AG04449 (cell line): ENCODE results near the gene DPYSL5.

ENCODE experiments used
- CTCF ChIA-PET: fragments of 350-600 bp; formaldehyde crosslinking; extraction: SDS; loops from one replicate; lab custom pipeline; 2021; ENCODE audit warnings: antibody characterized with exemption; lab: Yijun Ruan, JAX
- POLR2A ChIA-PET: fragments of 400-600, 350-600 bp; formaldehyde crosslinking; extraction: SDS; loops from one replicate; lab custom pipeline; 2020; ENCODE audit warnings: antibody characterized with exemption, inconsistent platforms; lab: Yijun Ruan, JAX
- DNase-seq: peaks from one replicate; pipeline ENCODE4 v3.0.0-alpha.2; 2010; ENCODE audit warnings: low read depth, low spot score
- H3K4me3 ChIP-seq: 2 replicates; pipeline ENCODE4 v1.5.1; 2011; ENCODE audit warnings: low read depth, mild to moderate bottlenecking, control low read depth, low read length
- TF ChIP-seq, protein P1 (sequence below): IDR thresholded peaks from one replicate; pipeline ENCODE4 v1.5.1; 2011; ENCODE audit warnings: mild to moderate bottlenecking, moderate library complexity, low read length, control low read depth, inconsistent platforms; ENCODE audit not compliant: insufficient read depth; ENCODE audit errors: missing control alignments

DPYSL5 gene

DNA sequence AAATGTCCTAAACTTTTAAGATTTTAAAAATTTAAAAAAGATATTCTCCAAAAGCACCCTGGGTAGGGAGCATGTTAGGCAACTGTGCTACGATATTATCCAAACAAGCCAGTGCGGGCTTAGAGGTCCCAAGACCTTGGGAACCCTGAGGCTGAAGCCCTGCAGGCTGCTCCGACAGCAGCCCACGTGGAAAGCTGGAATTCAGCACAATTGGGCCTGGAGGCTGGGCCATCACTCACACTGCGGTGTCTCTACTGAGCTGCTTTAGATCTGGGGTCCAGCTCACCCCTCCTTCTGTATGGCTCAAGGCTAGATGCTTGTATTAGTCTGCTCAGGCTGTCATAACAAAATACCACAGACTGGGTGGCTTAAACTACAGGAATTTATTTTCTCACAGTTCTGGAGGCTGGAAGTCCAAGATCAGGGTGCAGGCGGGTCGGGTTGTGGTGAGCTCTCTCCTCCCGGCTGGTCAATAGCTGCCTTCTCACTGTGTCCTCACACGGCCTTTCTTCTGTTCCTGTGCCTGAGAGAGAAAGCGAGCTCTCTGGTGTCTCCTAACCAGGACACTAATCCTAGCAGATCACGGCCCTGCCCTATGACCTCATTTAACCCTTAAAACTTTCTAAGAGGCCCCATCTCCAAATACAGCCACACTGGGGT lies 42.5 kb downstream of the DPYSL5 start:
- CTCF ChIA-PET, result interaction anchor here (1.2 to 2.2 kb wide), 2 partner anchors 40 to 44 kb away, joined by 5 to 7 read pairs; no protein-coding TSS in a partner anchor

DNA sequence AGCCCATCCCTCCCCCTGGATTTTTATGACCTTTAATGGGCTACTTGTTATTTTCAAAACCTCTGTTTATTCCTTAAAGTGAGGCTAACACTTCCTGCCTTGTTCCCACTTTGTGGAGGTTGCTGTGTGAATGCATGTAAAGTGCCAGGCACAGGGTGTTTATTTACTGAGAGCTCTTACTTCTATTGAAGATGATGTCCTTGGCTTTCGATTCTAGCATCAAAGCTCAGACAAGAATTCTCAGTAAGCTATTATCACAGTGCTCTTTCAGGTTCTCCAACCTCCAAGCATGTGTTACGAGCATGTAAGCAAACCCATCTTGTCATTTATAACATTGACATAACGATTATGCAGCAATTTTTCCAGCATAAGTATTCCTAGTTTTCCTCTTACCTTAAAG lies 44.2 kb downstream of the DPYSL5 start:
- no peak overlapping the region for H3K4me3 ChIP-seq
- CTCF ChIA-PET, result interaction anchor here (1.0 kb wide), 1 partner anchor 46 kb away, joined by 4 read pairs; no protein-coding TSS in a partner anchor
- POLR2A ChIA-PET, result no interaction called here
- TF ChIP-seq, protein P1, sequence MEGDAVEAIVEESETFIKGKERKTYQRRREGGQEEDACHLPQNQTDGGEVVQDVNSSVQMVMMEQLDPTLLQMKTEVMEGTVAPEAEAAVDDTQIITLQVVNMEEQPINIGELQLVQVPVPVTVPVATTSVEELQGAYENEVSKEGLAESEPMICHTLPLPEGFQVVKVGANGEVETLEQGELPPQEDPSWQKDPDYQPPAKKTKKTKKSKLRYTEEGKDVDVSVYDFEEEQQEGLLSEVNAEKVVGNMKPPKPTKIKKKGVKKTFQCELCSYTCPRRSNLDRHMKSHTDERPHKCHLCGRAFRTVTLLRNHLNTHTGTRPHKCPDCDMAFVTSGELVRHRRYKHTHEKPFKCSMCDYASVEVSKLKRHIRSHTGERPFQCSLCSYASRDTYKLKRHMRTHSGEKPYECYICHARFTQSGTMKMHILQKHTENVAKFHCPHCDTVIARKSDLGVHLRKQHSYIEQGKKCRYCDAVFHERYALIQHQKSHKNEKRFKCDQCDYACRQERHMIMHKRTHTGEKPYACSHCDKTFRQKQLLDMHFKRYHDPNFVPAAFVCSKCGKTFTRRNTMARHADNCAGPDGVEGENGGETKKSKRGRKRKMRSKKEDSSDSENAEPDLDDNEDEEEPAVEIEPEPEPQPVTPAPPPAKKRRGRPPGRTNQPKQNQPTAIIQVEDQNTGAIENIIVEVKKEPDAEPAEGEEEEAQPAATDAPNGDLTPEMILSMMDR, result no peak
- DNase-seq, result no peak

More for the DNA sequence above, 42.5 kb downstream of the DPYSL5 start:
- TF ChIP-seq, protein P1, result no peak
- POLR2A ChIA-PET, result no interaction called here
- no peak overlapping the region for H3K4me3 ChIP-seq
- no peak for DNase-seq

DNA sequence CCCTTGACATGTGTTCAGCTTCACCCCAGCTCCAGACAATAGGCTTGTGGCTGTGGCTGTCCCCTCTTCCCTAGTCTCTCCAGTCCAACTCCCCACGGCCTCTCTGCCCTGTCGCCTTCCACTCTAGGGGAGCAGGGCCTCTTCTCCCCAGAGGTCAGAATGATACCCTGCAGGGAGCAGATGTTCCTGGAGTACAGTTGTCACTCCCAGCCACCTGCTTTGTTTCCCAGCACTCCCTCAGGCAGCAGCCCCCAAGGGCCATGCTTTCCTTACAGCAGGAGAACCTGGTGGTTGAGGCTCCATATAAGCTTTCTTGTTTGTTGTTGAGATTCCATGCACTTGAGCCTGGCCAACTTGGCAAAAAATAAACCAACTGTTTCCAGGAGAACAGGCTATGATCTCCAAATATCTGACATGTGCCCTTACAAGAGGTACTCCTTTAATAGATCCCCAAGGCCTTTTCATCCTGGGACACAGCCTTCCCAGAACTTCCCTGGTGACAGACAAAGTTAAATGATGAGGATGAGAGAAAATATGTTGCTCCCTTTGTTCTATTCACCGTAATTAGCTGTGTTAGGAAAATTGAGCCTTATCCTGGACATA lies 45.1 kb downstream of the DPYSL5 start:
- ChIA-PET CTCF (interaction anchor here (1.0 kb wide), 1 partner anchor 47 kb away, joined by 4 read pairs; no protein-coding TSS in a partner anchor), POLR2A (no interaction called here)
- H3K4me3 ChIP-seq, result no peak overlapping the region
- no peak for DNase-seq
- TF ChIP-seq, protein P1, result no peak

DNA sequence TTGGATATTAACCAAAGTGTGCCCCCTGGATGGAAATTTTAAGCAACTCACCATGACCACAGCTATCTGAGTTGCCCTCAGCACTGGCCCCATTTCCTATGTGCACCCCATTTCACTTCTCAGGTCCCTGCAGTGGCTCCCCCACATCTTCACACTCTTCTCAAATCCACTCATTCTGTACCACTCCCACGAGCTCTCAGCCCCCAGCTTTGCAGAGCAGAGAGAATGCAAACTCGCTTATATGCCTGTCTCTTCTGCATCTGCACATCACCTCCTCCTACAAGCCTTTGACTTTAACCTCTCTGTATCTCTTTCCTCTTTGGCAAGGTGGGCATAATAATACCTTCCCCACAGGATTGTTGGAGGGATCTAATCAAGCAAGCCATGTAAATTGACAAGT lies 46.2 kb downstream of the DPYSL5 start:
- H3K4me3 ChIP-seq, result no peak overlapping the region
- ChIA-PET POLR2A (no interaction called here), CTCF (interaction anchor here (2.0 kb wide), 1 partner anchor 48 kb away, joined by 7 read pairs; no protein-coding TSS in a partner anchor)
- DNase-seq, result no peak
- TF ChIP-seq, protein P1, result no peak

DNA sequence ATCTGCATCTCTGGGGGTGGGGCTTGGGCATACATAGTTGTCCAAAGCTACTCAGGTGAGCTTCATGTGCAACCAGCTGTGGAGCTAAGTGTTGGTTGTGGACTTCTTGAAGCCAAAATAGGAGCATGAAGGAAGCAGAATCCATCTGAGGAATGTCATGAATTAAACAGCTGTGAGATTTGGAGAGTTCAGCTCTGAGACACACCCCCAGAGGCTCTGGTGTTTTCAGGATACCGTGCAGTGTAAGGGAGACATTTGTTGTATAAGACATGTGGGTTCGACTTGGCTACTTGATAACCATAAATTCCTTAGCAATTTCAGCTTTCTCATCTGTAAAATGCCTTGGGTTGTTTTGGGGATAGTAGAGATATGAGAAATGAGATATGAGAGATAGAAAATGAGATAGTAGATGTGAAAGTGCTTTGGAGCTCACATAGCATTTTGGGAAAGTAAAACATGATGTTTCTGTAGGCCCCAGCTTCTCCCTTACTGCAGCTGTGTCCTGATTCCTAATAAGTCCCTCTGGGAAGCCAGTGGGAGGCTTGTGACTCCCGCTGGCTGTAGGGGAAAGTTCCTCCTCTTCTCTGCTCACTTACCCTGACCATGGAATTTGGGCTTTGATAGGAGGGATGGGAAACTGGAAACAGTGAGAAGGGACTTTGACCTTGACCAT lies 50.0 kb downstream of the DPYSL5 start:
- H3K4me3 ChIP-seq, result no peak overlapping the region
- TF ChIP-seq, protein P1, result no peak
- ChIA-PET POLR2A (no interaction called here), CTCF (interaction anchor here (1.0 to 1.3 kb wide), 4 partner anchors 25 to 64 kb away, joined by 3 to 5 read pairs (median 4); no protein-coding TSS in a partner anchor)
- no peak for DNase-seq

DNA sequence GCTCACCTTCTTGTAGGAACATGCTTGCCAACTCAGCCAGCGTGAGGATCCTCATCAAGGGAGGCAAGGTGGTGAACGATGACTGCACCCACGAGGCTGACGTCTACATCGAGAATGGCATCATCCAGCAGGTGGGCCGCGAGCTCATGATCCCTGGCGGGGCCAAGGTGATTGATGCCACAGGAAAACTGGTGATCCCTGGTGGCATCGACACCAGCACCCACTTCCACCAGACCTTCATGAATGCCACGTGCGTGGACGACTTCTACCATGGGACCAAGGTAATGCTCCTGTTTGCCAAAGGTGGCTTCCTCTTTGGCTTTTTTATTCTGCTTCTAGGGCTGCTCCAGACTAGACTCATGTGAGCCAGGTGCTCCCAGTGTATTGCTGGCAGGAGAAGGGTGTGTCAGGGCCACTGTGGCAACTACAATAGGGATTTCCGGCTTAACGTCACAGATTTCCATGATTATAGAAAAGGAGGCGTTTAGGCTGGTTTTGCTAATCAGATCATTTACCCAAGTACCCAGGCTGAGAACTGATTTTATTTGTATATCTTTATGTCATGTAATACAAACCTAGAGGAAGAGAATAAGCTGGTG lies 50.6 kb downstream of the DPYSL5 start:
- DNase-seq, result no peak
- TF ChIP-seq, protein P1, result no peak
- ChIA-PET POLR2A (no interaction called here), CTCF (interaction anchor here (1.0 to 1.3 kb wide), 5 partner anchors 11 to 53 kb away, joined by 3 to 5 read pairs (median 3); no protein-coding TSS in a partner anchor)
- H3K4me3 ChIP-seq, result no peak overlapping the region
